H1 (cell line): Measurements from ENCODE around the gene HLX. TPM values are rescaled to one million over a fixed set of nuclear protein-coding genes. Genes with fewer than 3 reads are reported as not detected.

ENCODE experiments used
- CTCF ChIA-PET: fragments of 300-600 bp; sonication (Branson Sonifier 250); formaldehyde crosslinking; loops from one replicate; lab custom pipeline; 2021; ENCODE audit not compliant: partially characterized antibody; lab: Charles Lee
- POLR2A ChIA-PET: fragments of 300-600 bp; sonication (Branson Sonifier 250); formaldehyde crosslinking; loops from one replicate; lab custom pipeline; 2021; ENCODE audit warnings: inconsistent platforms; ENCODE audit not compliant: partially characterized antibody; lab: Charles Lee
- DNase-seq, 2 experiments: peaks; one replicate each; pipeline versions ENCODE4 v3.0.0 to v3.0.0-alpha.2; 2010 to 2022; ENCODE audit warnings: low spot score in 2 of 2, low read depth in 1 of 2, mixed read lengths in 1 of 2
- FAIRE-seq: peaks from 2 replicates; lab custom pipeline; 2011; peaks lifted over from hg19 to GRCh38; lab: Jason Lieb, UNC
- H2AFZ ChIP-seq: 2 replicates; pipeline ENCODE4 v1.8.1; 2012; ENCODE audit warnings: low read length, inconsistent platforms
- H2AK5ac ChIP-seq: 2 replicates; pipeline ENCODE4 v1.6.1; 2013; ENCODE audit warnings: low read depth, low read length
- H2BK120ac ChIP-seq: replicated peaks from 2 replicates; pipeline ENCODE3; 2013; ENCODE audit warnings: low read depth, low read length, inconsistent platforms
- H2BK12ac ChIP-seq: 2 replicates; pipeline ENCODE4 v1.6.1; 2013; ENCODE audit warnings: low read depth, low read length
- H2BK15ac ChIP-seq: 2 replicates; pipeline ENCODE4 v1.6.1; 2013; ENCODE audit warnings: low read length
- H2BK20ac ChIP-seq: 2 replicates; pipeline ENCODE4 v1.6.1; 2013; ENCODE audit warnings: low read length
- H2BK5ac ChIP-seq: 2 replicates; pipeline ENCODE4 v1.6.1; 2013; ENCODE audit warnings: low read depth, low read length
- H3K14ac ChIP-seq: 2 replicates; pipeline ENCODE4 v1.6.1; 2013; ENCODE audit warnings: inconsistent platforms; ENCODE audit not compliant: insufficient read length
- H3K18ac ChIP-seq: 2 replicates; pipeline ENCODE4 v1.6.1; 2013; ENCODE audit warnings: low read length; ENCODE audit errors: extremely low read depth
- H3K23ac ChIP-seq: 2 replicates; pipeline ENCODE4 v1.6.1; 2013; ENCODE audit warnings: inconsistent platforms; ENCODE audit not compliant: insufficient read length
- H3K23me2 ChIP-seq: 2 replicates; pipeline ENCODE4 v1.6.1; 2013; ENCODE audit warnings: low read depth, low read length
- H3K27ac ChIP-seq: 2 replicates; pipeline ENCODE4 v1.6.1; 2011; ENCODE audit warnings: low read depth, low read length, inconsistent platforms
- H3K27me3 ChIP-seq, 4 experiments: replicated peaks in 1 of 4; 1 replicate in 1 of 4; 2 replicates in 3 of 4; pipeline versions ENCODE4 v1.6.1 to v1.8.1; 2011 to 2013; ENCODE audit warnings: low read length in 3 of 4, mild to moderate bottlenecking in 3 of 4, inconsistent platforms in 2 of 4, mixed read lengths in 2 of 4, moderate library complexity in 1 of 4; ENCODE audit not compliant: control insufficient read depth in 3 of 4, insufficient read depth in 3 of 4; ENCODE audit errors: extremely low read depth in 1 of 4
- H3K36me3 ChIP-seq, 4 experiments: 2 replicates each; pipeline versions ENCODE4 v1.6.1 to v1.8.1; 2011 to 2013; ENCODE audit warnings: mild to moderate bottlenecking in 4 of 4, low read length in 3 of 4, moderate library complexity in 2 of 4, control low read depth in 1 of 4, inconsistent platforms in 1 of 4; ENCODE audit not compliant: insufficient read depth in 4 of 4, control insufficient read depth in 2 of 4
- H3K4ac ChIP-seq: replicated peaks from 2 replicates; pipeline ENCODE3; 2013; ENCODE audit warnings: low read length, low read depth, mixed read lengths, inconsistent platforms; ENCODE audit not compliant: insufficient read length
- H3K4me1 ChIP-seq, 4 experiments: replicated peaks in 1 of 4; 1 replicate in 1 of 4; 2 replicates in 3 of 4; pipeline versions ENCODE4 v1.6.1 to v1.8.1; 2011 to 2013; ENCODE audit warnings: low read length in 3 of 4, inconsistent platforms in 2 of 4, mixed read lengths in 1 of 4; ENCODE audit not compliant: insufficient read depth in 4 of 4, control insufficient read depth in 3 of 4
- H3K4me2 ChIP-seq, 2 experiments: 2 replicates each; pipeline versions ENCODE4 v1.6.1 to v1.8.1; 2011 to 2013; ENCODE audit warnings: low read depth in 2 of 2, low read length in 2 of 2, control low read depth in 1 of 2, inconsistent platforms in 1 of 2, mild to moderate bottlenecking in 1 of 2; ENCODE audit not compliant: insufficient read depth in 1 of 2
- H3K4me3 ChIP-seq, 4 experiments: fragments of 200-600, 300-600 bp in 1 of 4; sonication (generic), shearing (Covaris generic), sonication (Bioruptor Twin) in 1 of 4; 2 replicates each; pipeline versions ENCODE4 v1.5.1 to v1.8.1; 2011 to 2016; ENCODE audit warnings: low read length in 4 of 4, low read depth in 3 of 4, control low read depth in 2 of 4, inconsistent platforms in 2 of 4, mild to moderate bottlenecking in 2 of 4, mixed read lengths in 1 of 4, moderate library complexity in 1 of 4; ENCODE audit not compliant: insufficient read depth in 2 of 4; ENCODE audit errors: extremely low read depth in 1 of 4
- H3K56ac ChIP-seq: replicated peaks from 2 replicates; pipeline ENCODE3; 2013; ENCODE audit warnings: low read depth, mild to moderate bottlenecking, mixed read lengths, low read length, inconsistent platforms; ENCODE audit not compliant: insufficient read length
- H3K79me1 ChIP-seq: 2 replicates; pipeline ENCODE4 v1.6.1; 2013; ENCODE audit warnings: low read depth, low read length, control low read depth
- H3K79me2 ChIP-seq, 2 experiments: 2 replicates each; pipeline versions ENCODE4 v1.6.1 to v1.8.1; 2012 to 2013; ENCODE audit warnings: low read length in 2 of 2, mild to moderate bottlenecking in 2 of 2, inconsistent platforms in 1 of 2; ENCODE audit not compliant: insufficient read depth in 2 of 2, control insufficient read depth in 1 of 2
- H3K9ac ChIP-seq, 4 experiments: replicated peaks in 1 of 4; 1 replicate in 1 of 4; 2 replicates in 3 of 4; pipeline versions ENCODE4 v1.6.1 to v1.8.1; 2011 to 2013; ENCODE audit warnings: low read depth in 3 of 4, low read length in 3 of 4, control low read depth in 2 of 4, mild to moderate bottlenecking in 2 of 4, moderate library complexity in 2 of 4, inconsistent platforms in 1 of 4; ENCODE audit errors: extremely low read depth in 1 of 4
- H3K9me3 ChIP-seq, 2 experiments: 2 replicates each; pipeline versions ENCODE4 v1.6.1 to v1.8.1; 2012 to 2013; ENCODE audit warnings: mild to moderate bottlenecking in 2 of 2, moderate library complexity in 2 of 2, control low read depth in 1 of 2, inconsistent platforms in 1 of 2, low read depth in 1 of 2, low read length in 1 of 2, mixed read lengths in 1 of 2; ENCODE audit not compliant: insufficient read depth in 2 of 2
- H4K20me1 ChIP-seq, 2 experiments: replicated peaks in 1 of 2; 2 replicates each; pipeline versions ENCODE3 to v1.8.1; 2011 to 2013; ENCODE audit warnings: inconsistent platforms in 2 of 2, low read length in 2 of 2, mild to moderate bottlenecking in 1 of 2; ENCODE audit not compliant: insufficient read depth in 2 of 2, control insufficient read depth in 1 of 2
- H4K5ac ChIP-seq: 2 replicates; pipeline ENCODE4 v1.6.1; 2013; ENCODE audit warnings: low read length, low read depth, mixed read lengths, inconsistent platforms; ENCODE audit not compliant: insufficient read length
- H4K8ac ChIP-seq: 2 replicates; pipeline ENCODE4 v1.8.0; 2013; ENCODE audit warnings: mild to moderate bottlenecking, moderate library complexity, low read length, inconsistent platforms; ENCODE audit not compliant: insufficient read depth; ENCODE audit errors: extremely low read depth
- H4K91ac ChIP-seq: replicated peaks from 2 replicates; pipeline ENCODE3; 2013; ENCODE audit warnings: low read length, mixed read lengths, inconsistent platforms; ENCODE audit not compliant: insufficient read length
- BACH1 ChIP-seq: IDR thresholded peaks from 2 replicates; pipeline ENCODE4 v1.6.1; 2012; ENCODE audit warnings: low read length, improper control_type of control experiment
- CTCF ChIP-seq, 3 experiments: IDR thresholded peaks; 1 replicate in 2 of 3; 2 replicates in 1 of 3; pipeline versions ENCODE4 v1.5.1 to v1.6.1; 2011; ENCODE audit warnings: low read length in 3 of 3, mild to moderate bottlenecking in 3 of 3, inconsistent platforms in 2 of 3, low read depth in 1 of 3, moderate library complexity in 1 of 3; ENCODE audit not compliant: insufficient read depth in 1 of 3; ENCODE audit errors: control extremely low read depth in 1 of 3
- HDAC2 ChIP-seq, 2 experiments: fragments of 300-600 bp in 1 of 2; sonication (generic) in 1 of 2; IDR thresholded peaks; 2 replicates each; pipeline ENCODE4 v1.6.1; 2011 to 2012; ENCODE audit warnings: low read depth in 2 of 2, low read length in 2 of 2, mild to moderate bottlenecking in 2 of 2, moderate library complexity in 2 of 2, borderline replicate concordance in 1 of 2, inconsistent platforms in 1 of 2
- JUN ChIP-seq: IDR thresholded peaks from 2 replicates; pipeline ENCODE4 v1.6.1; 2011; ENCODE audit warnings: low read depth, mild to moderate bottlenecking, improper control_type of control experiment, low read length
- KDM5A ChIP-seq: fragments of 200-600 bp; IDR thresholded peaks from 2 replicates; pipeline ENCODE4 v1.7.1; 2012; ENCODE audit warnings: mild to moderate bottlenecking, low read length, inconsistent platforms, mixed read lengths
- NANOG ChIP-seq: IDR thresholded peaks from 2 replicates; pipeline ENCODE4 v1.6.1; 2011; ENCODE audit warnings: low read length, low read depth, mild to moderate bottlenecking, inconsistent platforms; ENCODE audit not compliant: insufficient read depth, poor library complexity, severe bottlenecking
- NRF1 ChIP-seq: IDR thresholded peaks from 2 replicates; pipeline ENCODE4 v1.6.1; 2011; ENCODE audit warnings: mild to moderate bottlenecking, low read depth, low read length, improper control_type of control experiment
- POLR2AphosphoS5 ChIP-seq: IDR thresholded peaks from 2 replicates; pipeline ENCODE4 v1.6.1; 2011; ENCODE audit warnings: low read depth, low read length
- RBBP5 ChIP-seq: IDR thresholded peaks from 2 replicates; pipeline ENCODE4 v1.7.1; 2012; ENCODE audit warnings: low read depth, mild to moderate bottlenecking, inconsistent platforms, low read length, moderate library complexity, borderline replicate concordance
- SAP30 ChIP-seq: fragments of 300-600 bp; sonication (generic); IDR thresholded peaks from 2 replicates; pipeline ENCODE4 v1.7.1; 2012; ENCODE audit warnings: low read length, moderate library complexity, mild to moderate bottlenecking, inconsistent platforms; ENCODE audit not compliant: insufficient read depth, insufficient replicate concordance
- TCF12 ChIP-seq: IDR thresholded peaks from 2 replicates; pipeline ENCODE4 v1.6.1; 2011; ENCODE audit warnings: low read depth, mild to moderate bottlenecking, low read length
- WGBS, 2 experiments: shearing (Covaris generic) in 1 of 2; methylation state at CpG; one replicate each; pipeline versions ENCODE4 v1.1.6 to v1.1.7; 2013 to 2015; ENCODE audit warnings: low lambda C conversion rate in 2 of 2, mixed read lengths in 2 of 2, inconsistent platforms in 1 of 2, low coverage in 1 of 2, missing lambda C conversion rate in 1 of 2; ENCODE audit not compliant: insufficient replicate concordance in 2 of 2, insufficient coverage in 1 of 2, insufficient read length in 1 of 2; ENCODE audit errors: extremely low coverage in 1 of 2, missing lambda C conversion rate in 1 of 2; 5-methylcytosine and 5-hydroxymethylcytosine counted together
- polyA plus RNA-seq, 7 experiments: library from polyadenylated mRNA; depleted of rRNA in 3 of 7; stranded (reverse) in 5 of 7; unstranded in 2 of 7; fragments of >200 nt in 5 of 7; fragments of 200-250 nt in 2 of 7; gene quantifications; 1 replicate in 5 of 7; 2 replicates in 1 of 7; 4 replicates in 1 of 7; pipeline versions ENCODE4 v1.2.1 to v1.2.3, GENCODE V29; 2011 to 2013; ENCODE audit warnings: missing spikeins in 2 of 7, mixed read lengths in 2 of 7
- total RNA-seq: library from RNA; stranded (reverse); fragmentation: NEBNext Ultra II Directional; extraction: Animal tissue kit (Norgen Biotek cat#: 25700); gene quantifications from 2 replicates; pipeline ENCODE4 v1.2.1, GENCODE V29; 2021

The HLX gene
- total and polyA plus RNA-seq, 2 of the 8 experiments (the other 6 are each of a cell fraction or from before 2014, with no cell fraction given) = 0.11 to 0.30 TPM

DNA sequence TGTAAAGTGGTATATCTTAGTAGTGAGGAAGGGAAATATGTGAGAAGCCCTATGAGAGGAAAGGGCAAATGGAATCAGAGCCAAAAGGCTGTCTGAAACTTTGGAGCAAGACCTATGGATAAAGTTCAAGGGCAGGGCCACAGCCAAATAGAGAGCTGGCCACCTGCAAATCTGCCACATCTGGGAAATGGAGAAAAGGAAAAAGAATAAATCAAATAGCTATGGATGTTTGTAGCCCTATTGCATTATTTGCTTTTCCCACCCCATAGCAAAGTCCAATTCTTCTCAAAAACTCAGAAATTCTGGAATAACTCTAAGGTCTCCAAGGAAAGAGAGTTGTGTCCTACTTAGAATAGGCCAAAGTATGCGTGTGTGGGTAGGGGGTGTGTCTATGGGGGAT lies 4.0 kb upstream of the HLX start:
- Histone ChIP-seq H2BK20ac (no peak overlapping the region), H2BK15ac (no peak overlapping the region), H3K4me2 (no peak overlapping the region), H3K79me2 (no peaks in the 10 kb centered on the region), H4K20me1 (peaks cover 3 to 11% of the 10 kb centered on the region in 2 experiments), H3K4ac (no peak overlapping the region), H3K79me1 (no peaks in the 10 kb centered on the region), H3K23me2 (peaks cover 9% of the 10 kb centered on the region; the same call in 1 of the 2 replicates), H3K56ac (no peak overlapping the region), H2BK5ac (no peak overlapping the region), H2AK5ac (no peak overlapping the region), H2BK12ac (no peak overlapping the region), H3K36me3 (no peaks in the 10 kb centered on the region; a peak in 1 of 8 replicates), H3K4me3 (no peak overlapping the region), H3K23ac (no peak overlapping the region), H3K18ac (no peak overlapping the region), H4K8ac (no peak overlapping the region), H2BK120ac (no peak overlapping the region), H3K4me1 (peaks cover 5 to 15% (median 8%) of the 10 kb centered on the region in 4 experiments), H2AFZ (no peak overlapping the region), H3K14ac (no peak overlapping the region), H3K27me3 (peaks cover 48 to 61% (median 56%) of the 10 kb centered on the region in 4 experiments), H4K91ac (no peak overlapping the region), H3K9me3 (no peaks in the 10 kb centered on the region), H3K27ac (no peak overlapping the region), H4K5ac (no peak overlapping the region), H3K9ac (no peak overlapping the region)
- POLR2A ChIA-PET = interaction anchor here (0.8 kb wide), 1 partner anchor 52 kb away, joined by 4 read pairs; no protein-coding TSS in a partner anchor
- 64% methylated on average over 1 of the region's 1 CpG; no CpG with 5 or more reads in 1 of the 2 experiments for WGBS, 2 experiments
- no peak for FAIRE-seq
- no peak for DNase-seq
- CTCF ChIA-PET = interaction anchor here (0.7 to 5.7 kb wide), 18 partner anchors 11 to 706 kb away, joined by 3 to 32 read pairs (median 6); no protein-coding TSS in a partner anchor
- no peak for TF ChIP-seq BACH1
- no peak for TF ChIP-seq JUN
- TF ChIP-seq RBBP5 = no peak
- no peak for TF ChIP-seq TCF12
- no peak for TF ChIP-seq CTCF (IDR thresholded peaks at IDR 0.05; ENCODE audit: control extremely low read depth in 1 of 3, insufficient read depth in 1 of 3, low read depth in 1 of 3, low read length in 3 of 3)
- TF ChIP-seq NRF1 = no peak
- TF ChIP-seq HDAC2 (IDR thresholded peaks at IDR 0.05; ENCODE audit: borderline replicate concordance in 1 of 2, low read depth in 2 of 2, low read length in 2 of 2) = no peak
- no peak for TF ChIP-seq POLR2AphosphoS5
- no peak for TF ChIP-seq KDM5A
- TF ChIP-seq SAP30 = no peak
- no peak for TF ChIP-seq NANOG
